NB4 (cell line): ENCODE data around the gene NCOA6.

Experiments
- MYC ChIP-seq: IDR thresholded peaks from 2 replicates; pipeline ENCODE4 v1.6.1; 2011; ENCODE audit warnings: low read depth, low read length
- POLR2A ChIP-seq: IDR thresholded peaks from 2 replicates; pipeline ENCODE4 v1.6.1; 2011; ENCODE audit warnings: mild to moderate bottlenecking; ENCODE audit not compliant: insufficient read length; ENCODE audit errors: extremely low read depth
- TF ChIP-seq, protein P1 (sequence below): IDR thresholded peaks from one replicate; pipeline ENCODE4 v1.5.1; 2012; ENCODE audit warnings: low read depth, low read length
- TF ChIP-seq, protein P2 (sequence below): IDR thresholded peaks from 2 replicates; pipeline ENCODE4 v1.6.1; 2011; ENCODE audit warnings: low read depth, low read length

DNA sequence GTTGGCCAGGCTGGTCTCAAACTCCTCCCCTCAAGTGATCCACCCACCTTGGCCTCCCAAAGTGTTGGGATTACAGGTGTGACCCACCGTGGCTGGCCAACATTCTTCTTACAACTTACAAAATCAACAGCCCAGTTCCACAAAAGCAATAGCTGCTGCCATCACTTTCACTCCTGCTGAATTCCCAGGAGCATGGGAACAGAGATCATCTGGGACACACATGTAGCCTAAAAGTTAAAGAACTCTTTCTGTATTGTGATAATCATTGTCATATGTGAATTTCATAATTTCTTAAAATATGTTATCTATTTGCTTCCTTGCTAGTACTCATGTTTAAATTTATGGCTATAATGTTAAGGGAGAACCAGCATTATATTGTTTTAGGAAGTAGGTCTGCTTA, 51.7 kb downstream of the NCOA6 start:
- TF ChIP-seq, protein P1, sequence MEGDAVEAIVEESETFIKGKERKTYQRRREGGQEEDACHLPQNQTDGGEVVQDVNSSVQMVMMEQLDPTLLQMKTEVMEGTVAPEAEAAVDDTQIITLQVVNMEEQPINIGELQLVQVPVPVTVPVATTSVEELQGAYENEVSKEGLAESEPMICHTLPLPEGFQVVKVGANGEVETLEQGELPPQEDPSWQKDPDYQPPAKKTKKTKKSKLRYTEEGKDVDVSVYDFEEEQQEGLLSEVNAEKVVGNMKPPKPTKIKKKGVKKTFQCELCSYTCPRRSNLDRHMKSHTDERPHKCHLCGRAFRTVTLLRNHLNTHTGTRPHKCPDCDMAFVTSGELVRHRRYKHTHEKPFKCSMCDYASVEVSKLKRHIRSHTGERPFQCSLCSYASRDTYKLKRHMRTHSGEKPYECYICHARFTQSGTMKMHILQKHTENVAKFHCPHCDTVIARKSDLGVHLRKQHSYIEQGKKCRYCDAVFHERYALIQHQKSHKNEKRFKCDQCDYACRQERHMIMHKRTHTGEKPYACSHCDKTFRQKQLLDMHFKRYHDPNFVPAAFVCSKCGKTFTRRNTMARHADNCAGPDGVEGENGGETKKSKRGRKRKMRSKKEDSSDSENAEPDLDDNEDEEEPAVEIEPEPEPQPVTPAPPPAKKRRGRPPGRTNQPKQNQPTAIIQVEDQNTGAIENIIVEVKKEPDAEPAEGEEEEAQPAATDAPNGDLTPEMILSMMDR, result no peak
- no peak for TF ChIP-seq POLR2A
- TF ChIP-seq, protein P2, sequence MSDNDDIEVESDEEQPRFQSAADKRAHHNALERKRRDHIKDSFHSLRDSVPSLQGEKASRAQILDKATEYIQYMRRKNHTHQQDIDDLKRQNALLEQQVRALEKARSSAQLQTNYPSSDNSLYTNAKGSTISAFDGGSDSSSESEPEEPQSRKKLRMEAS, result no peak
- no peak for TF ChIP-seq MYC
